ENCODE measurements around the gene GALNTL6. TPM values are rescaled to one million over a fixed set of nuclear protein-coding genes. Genes with fewer than 3 reads are reported as not detected.

Gene GALNTL6
- total RNA-seq, 2 experiments from 2014 or later, result not detected

- Mint-ChIP-seq H3K4me3 (no peak overlapping the region), H3K36me3 (ENCODE audit: low read depth) (no peaks in the 10 kb centered on the region)
- POLR2A ChIA-PET, result no interaction called here
Measured at GRCh38 chr4:171896426-171896825, 83.2 kb downstream of the GALNTL6 start.

GRCh38 chr4:171919314-171919713, 106.1 kb downstream of the GALNTL6 start:
- POLR2A ChIA-PET, result no interaction called here
- Mint-ChIP-seq H3K4me3 (no peak overlapping the region), H3K4me1 (ENCODE audit: low read depth) (no peaks in the 10 kb centered on the region), H3K36me3 (ENCODE audit: low read depth) (no peaks in the 10 kb centered on the region), H3K27ac (no peak overlapping the region), H3K27me3 (ENCODE audit: low read depth) (no peaks in the 10 kb centered on the region), H3K9me3 (ENCODE audit: insufficient read depth) (no peaks in the 10 kb centered on the region)
- CTCF ChIA-PET, result no interaction called here
- DNase-seq (no peak), ATAC-seq (no peak)

More at GRCh38 chr4:171896426-171896825, 83.2 kb downstream of the GALNTL6 start:
- Mint-ChIP-seq H3K27me3 (ENCODE audit: low read depth) (no peaks in the 10 kb centered on the region), H3K9me3 (ENCODE audit: insufficient read depth) (no peaks in the 10 kb centered on the region), H3K27ac (no peak overlapping the region), H3K4me1 (ENCODE audit: low read depth) (no peaks in the 10 kb centered on the region)
- CTCF ChIA-PET, result no interaction called here
- ATAC-seq, result no peak
- no peak for DNase-seq

DNA sequence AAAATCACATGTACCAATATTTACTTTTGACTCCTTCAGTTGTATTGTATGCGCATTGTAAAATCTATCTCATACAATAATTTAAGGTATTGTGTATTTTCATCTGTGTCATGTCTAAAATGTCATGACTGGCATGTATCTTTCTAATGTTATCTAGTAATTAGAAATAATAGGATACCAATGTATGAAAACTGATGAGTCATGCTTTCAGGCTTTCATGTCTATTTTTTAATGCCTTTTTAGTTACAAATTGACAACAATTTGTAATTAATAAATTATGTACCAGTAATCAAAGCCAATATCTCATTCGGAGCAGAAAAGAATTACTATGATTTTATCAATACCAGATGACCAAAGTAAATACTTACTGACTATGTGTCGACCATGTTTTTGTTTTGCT, 107.7 kb downstream of the GALNTL6 start:
- DNase-seq, result no peak
- Mint-ChIP-seq H3K27me3 (ENCODE audit: low read depth) (no peaks in the 10 kb centered on the region), H3K4me1 (ENCODE audit: low read depth) (no peaks in the 10 kb centered on the region), H3K36me3 (ENCODE audit: low read depth) (no peaks in the 10 kb centered on the region), H3K27ac (no peak overlapping the region), H3K9me3 (ENCODE audit: insufficient read depth) (no peaks in the 10 kb centered on the region), H3K4me3 (no peak overlapping the region)
- CTCF ChIA-PET, result no interaction called here
- POLR2A ChIA-PET, result no interaction called here
- no peak for ATAC-seq

DNA sequence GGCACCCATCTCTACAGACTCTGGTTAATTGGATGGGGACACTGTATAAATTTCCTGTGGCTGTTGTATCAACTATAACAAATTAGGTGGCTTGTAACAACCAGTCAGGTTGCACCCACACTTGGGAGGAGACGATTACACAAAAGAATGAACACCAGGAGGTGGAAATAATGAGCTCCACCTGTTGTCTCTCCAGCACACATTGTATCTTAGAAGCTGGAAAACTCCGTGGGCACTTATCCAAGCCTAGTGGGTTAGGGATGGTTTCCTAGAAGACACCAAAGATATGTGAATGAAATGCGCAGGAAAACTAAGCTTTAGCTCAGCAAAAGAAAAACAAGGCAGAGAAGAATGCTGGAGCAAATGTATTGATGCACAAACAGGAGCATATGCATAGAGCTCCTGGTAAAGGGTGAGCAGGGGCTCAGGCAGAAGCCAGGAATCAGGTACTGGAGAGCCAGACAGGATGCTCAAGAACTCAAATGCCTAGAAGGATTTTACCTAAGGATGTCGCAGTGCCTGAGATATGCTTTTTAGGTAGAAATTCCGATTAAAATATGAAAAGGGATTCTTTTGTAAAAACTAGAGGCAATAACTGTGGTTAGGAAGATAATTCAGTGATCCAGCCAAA, 111.7 kb downstream of the GALNTL6 start:
- CTCF ChIA-PET, result no interaction called here

DNA sequence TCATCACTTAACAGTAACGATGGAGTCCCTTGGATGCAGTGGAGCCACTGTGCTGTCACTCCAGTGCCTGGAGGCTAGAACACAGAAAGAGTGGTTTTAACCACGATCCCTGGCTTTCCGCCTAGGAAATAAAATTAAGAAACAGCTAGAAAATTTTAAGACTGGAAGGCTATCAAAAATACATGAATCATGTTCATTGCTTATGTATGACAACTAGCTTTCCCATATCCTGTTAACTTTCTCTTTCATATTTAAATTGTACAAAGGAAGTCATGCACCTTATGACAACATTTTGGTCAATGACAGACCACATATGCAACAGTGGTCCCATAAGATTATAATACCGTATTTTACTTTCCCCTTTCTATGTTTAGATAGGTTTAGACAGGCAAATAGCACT, 115.1 kb downstream of the GALNTL6 start:
- Mint-ChIP-seq H3K27me3 (ENCODE audit: low read depth) (no peaks in the 10 kb centered on the region), H3K4me3 (no peak overlapping the region), H3K4me1 (ENCODE audit: low read depth) (no peaks in the 10 kb centered on the region), H3K36me3 (ENCODE audit: low read depth) (no peaks in the 10 kb centered on the region), H3K9me3 (ENCODE audit: insufficient read depth) (no peaks in the 10 kb centered on the region), H3K27ac (no peak overlapping the region)
- ATAC-seq, result no peak
- ChIA-PET POLR2A (no interaction called here), CTCF (no interaction called here)
- no peak for DNase-seq

More for the DNA sequence above, 111.7 kb downstream of the GALNTL6 start:
- Mint-ChIP-seq H3K27ac (no peak overlapping the region), H3K36me3 (ENCODE audit: low read depth) (no peaks in the 10 kb centered on the region), H3K4me3 (no peak overlapping the region), H3K27me3 (ENCODE audit: low read depth) (no peaks in the 10 kb centered on the region), H3K9me3 (ENCODE audit: insufficient read depth) (no peaks in the 10 kb centered on the region), H3K4me1 (ENCODE audit: low read depth) (no peaks in the 10 kb centered on the region)
- DNase-seq (no peak), ATAC-seq (no peak)
- POLR2A ChIA-PET, result no interaction called here

- ATAC-seq (no peak), DNase-seq (no peak)
- no peaks in the 10 kb centered on the region for H3K27me3 Mint-ChIP-seq (ENCODE audit: low read depth)
- H3K36me3 Mint-ChIP-seq (ENCODE audit: low read depth), result no peaks in the 10 kb centered on the region
- H3K9me3 Mint-ChIP-seq (ENCODE audit: insufficient read depth), result no peaks in the 10 kb centered on the region
- no peak overlapping the region for H3K27ac Mint-ChIP-seq
- H3K4me3 Mint-ChIP-seq, result no peak overlapping the region
- ChIA-PET POLR2A (no interaction called here), CTCF (no interaction called here)
- H3K4me1 Mint-ChIP-seq (ENCODE audit: low read depth), result no peaks in the 10 kb centered on the region
Measured at GRCh38 chr4:171929477-171929876, 116.3 kb downstream of the GALNTL6 start.

DNA sequence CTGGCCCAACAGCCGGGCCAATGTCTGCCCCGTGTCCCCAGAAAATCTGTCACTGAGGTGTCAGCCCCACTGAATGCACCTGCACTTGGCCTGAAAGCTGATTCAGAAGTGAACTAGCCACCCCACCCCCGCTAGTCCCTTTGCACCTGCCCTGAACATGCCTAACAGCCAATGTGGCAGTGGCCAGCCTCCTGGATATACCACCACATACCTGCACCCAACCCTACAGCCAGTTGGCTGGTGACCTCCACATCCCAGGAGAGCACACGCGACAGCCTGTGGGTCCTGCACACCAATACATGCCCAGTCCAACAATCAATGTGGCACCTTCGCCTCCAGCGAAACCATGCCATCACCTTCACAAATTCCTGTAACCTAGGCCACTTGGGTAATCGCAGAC, 116.7 kb downstream of the GALNTL6 start:
- ATAC-seq (no peak), DNase-seq (no peak)
- no peak overlapping the region for H3K27ac Mint-ChIP-seq
- H3K36me3 Mint-ChIP-seq (ENCODE audit: low read depth), result no peaks in the 10 kb centered on the region
- no peaks in the 10 kb centered on the region for H3K4me1 Mint-ChIP-seq (ENCODE audit: low read depth)
- no peak overlapping the region for H3K4me3 Mint-ChIP-seq
- ChIA-PET CTCF (no interaction called here), POLR2A (interaction anchor here (0.6 kb wide), 1 partner anchor 1641 kb away, joined by 4 read pairs; no protein-coding TSS in a partner anchor)
- H3K9me3 Mint-ChIP-seq (ENCODE audit: insufficient read depth), result no peaks in the 10 kb centered on the region
- H3K27me3 Mint-ChIP-seq (ENCODE audit: low read depth), result no peaks in the 10 kb centered on the region

- POLR2A ChIA-PET, result no interaction called here
- H3K9me3 Mint-ChIP-seq (ENCODE audit: insufficient read depth), result no peaks in the 10 kb centered on the region
- H3K27ac Mint-ChIP-seq, result no peak overlapping the region
- ATAC-seq, result no peak
- CTCF ChIA-PET, result no interaction called here
- H3K36me3 Mint-ChIP-seq (ENCODE audit: low read depth), result no peaks in the 10 kb centered on the region
- H3K27me3 Mint-ChIP-seq (ENCODE audit: low read depth), result no peaks in the 10 kb centered on the region
- no peak overlapping the region for H3K4me3 Mint-ChIP-seq
- H3K4me1 Mint-ChIP-seq (ENCODE audit: low read depth), result no peaks in the 10 kb centered on the region
- DNase-seq, result no peak
Measured at GRCh38 chr4:171932238-171932637, 119.0 kb downstream of the GALNTL6 start.

GRCh38 chr4:171940656-171941055, 127.5 kb downstream of the GALNTL6 start:
- Mint-ChIP-seq H3K9me3 (ENCODE audit: insufficient read depth) (no peaks in the 10 kb centered on the region), H3K36me3 (ENCODE audit: low read depth) (no peaks in the 10 kb centered on the region), H3K4me1 (ENCODE audit: low read depth) (no peaks in the 10 kb centered on the region), H3K27ac (no peak overlapping the region), H3K27me3 (ENCODE audit: low read depth) (no peaks in the 10 kb centered on the region), H3K4me3 (no peak overlapping the region)
- POLR2A ChIA-PET, result no interaction called here
- ATAC-seq (no peak), DNase-seq (no peak)
- CTCF ChIA-PET, result no interaction called here

GRCh38 chr4:171947400-171947799, 134.2 kb downstream of the GALNTL6 start:
- ATAC-seq (no peak), DNase-seq (no peak)
- H3K4me3 Mint-ChIP-seq, result no peak overlapping the region
- no peak overlapping the region for H3K27ac Mint-ChIP-seq
- no peaks in the 10 kb centered on the region for H3K9me3 Mint-ChIP-seq (ENCODE audit: insufficient read depth)
- no peaks in the 10 kb centered on the region for H3K36me3 Mint-ChIP-seq (ENCODE audit: low read depth)
- no peaks in the 10 kb centered on the region for H3K4me1 Mint-ChIP-seq (ENCODE audit: low read depth)
- ChIA-PET CTCF (no interaction called here), POLR2A (no interaction called here)
- H3K27me3 Mint-ChIP-seq (ENCODE audit: low read depth), result no peaks in the 10 kb centered on the region

- DNase-seq, result no peak
- CTCF ChIA-PET, result no interaction called here
- Mint-ChIP-seq H3K4me1 (ENCODE audit: low read depth) (no peaks in the 10 kb centered on the region), H3K27me3 (ENCODE audit: low read depth) (no peaks in the 10 kb centered on the region), H3K9me3 (ENCODE audit: insufficient read depth) (no peaks in the 10 kb centered on the region), H3K4me3 (no peak overlapping the region), H3K36me3 (ENCODE audit: low read depth) (no peaks in the 10 kb centered on the region), H3K27ac (no peak overlapping the region)
- no peak for ATAC-seq
- POLR2A ChIA-PET, result no interaction called here
Measured at GRCh38 chr4:171948038-171948437, 134.8 kb downstream of the GALNTL6 start.

DNA sequence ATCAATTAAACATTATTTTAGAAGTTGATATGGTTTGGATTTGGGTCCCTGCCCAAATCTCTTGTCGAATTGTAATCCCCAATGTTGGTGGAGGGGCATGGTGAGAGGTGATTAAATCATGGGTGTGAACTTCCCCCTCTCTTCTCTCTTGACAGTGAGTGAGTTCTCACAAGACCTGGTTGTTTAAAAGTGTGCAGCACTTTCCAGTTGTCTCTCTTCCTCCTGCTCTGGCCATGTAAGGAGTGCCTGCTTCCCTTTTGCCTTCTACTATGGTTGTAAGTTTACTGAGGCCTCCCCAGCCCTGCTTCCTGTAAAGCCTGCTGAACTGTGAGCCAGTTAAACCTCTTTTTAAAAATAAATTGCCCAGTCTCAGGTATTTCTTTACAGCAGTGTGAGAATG, 141.4 kb downstream of the GALNTL6 start:
- Mint-ChIP-seq H3K4me3 (no peak overlapping the region), H3K27ac (no peak overlapping the region), H3K36me3 (ENCODE audit: low read depth) (no peaks in the 10 kb centered on the region), H3K27me3 (ENCODE audit: low read depth) (no peaks in the 10 kb centered on the region), H3K4me1 (ENCODE audit: low read depth) (no peaks in the 10 kb centered on the region), H3K9me3 (ENCODE audit: insufficient read depth) (no peaks in the 10 kb centered on the region)
- CTCF ChIA-PET, result no interaction called here
- POLR2A ChIA-PET, result no interaction called here
- no peak for ATAC-seq
- DNase-seq, result no peak

DNA sequence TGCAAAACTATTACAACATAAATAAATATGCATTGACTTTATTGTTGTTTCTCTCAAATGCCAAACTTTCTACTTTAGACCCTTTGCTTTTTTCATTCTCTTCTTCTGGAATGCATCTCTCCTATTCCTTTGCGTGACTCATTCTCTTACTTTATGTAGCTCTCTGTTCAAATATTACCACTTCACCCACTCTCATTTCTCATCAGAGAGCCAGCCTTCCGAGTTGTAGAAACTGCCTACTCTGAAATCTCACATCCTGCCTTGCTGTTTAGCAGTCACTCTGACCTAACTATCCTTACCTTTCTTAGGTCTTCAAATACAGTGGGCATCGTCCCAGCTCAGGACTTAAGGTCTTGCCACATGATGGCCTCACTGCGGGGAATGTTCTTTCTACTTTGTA, 143.5 kb downstream of the GALNTL6 start:
- Mint-ChIP-seq H3K4me3 (no peak overlapping the region), H3K9me3 (ENCODE audit: insufficient read depth) (no peaks in the 10 kb centered on the region), H3K36me3 (ENCODE audit: low read depth) (no peaks in the 10 kb centered on the region), H3K27ac (no peak overlapping the region), H3K27me3 (ENCODE audit: low read depth) (no peaks in the 10 kb centered on the region), H3K4me1 (ENCODE audit: low read depth) (no peaks in the 10 kb centered on the region)
- no peak for DNase-seq
- ATAC-seq, result no peak
- ChIA-PET CTCF (no interaction called here), POLR2A (no interaction called here)

Measured in activated CD8-positive, alpha-beta T cell treated with anti-CD3 and anti-CD28 coated beads, Interleukin-2, amount 10 ng/mL, durations not matched to agents 7 days and 5 days (primary cell).